GM06990 (cell line): ENCODE data around the gene FEZF2.

Experiments used
- DNase-seq: peaks from one replicate; pipeline ENCODE4 v3.0.0-alpha.2; 2011; ENCODE audit not compliant: insufficient read length; ENCODE audit errors: extremely low read depth
- H3K27me3 ChIP-seq: replicated peaks from 2 replicates; pipeline ENCODE4 v1.6.0; 2011; ENCODE audit warnings: low read length; ENCODE audit not compliant: control insufficient read depth, insufficient read depth
- H3K36me3 ChIP-seq: 2 replicates; pipeline ENCODE4 v1.5.1; 2011; ENCODE audit warnings: low read length; ENCODE audit not compliant: control insufficient read depth, insufficient read depth
- H3K4me3 ChIP-seq: replicated peaks from 2 replicates; pipeline ENCODE4 v1.5.1; 2011; ENCODE audit warnings: low read depth, mild to moderate bottlenecking, control low read depth, low read length
- CTCF ChIP-seq: IDR thresholded peaks from 2 replicates; pipeline ENCODE4 v1.5.1; 2011; ENCODE audit warnings: low read length, control low read depth, mild to moderate bottlenecking, inconsistent platforms; ENCODE audit not compliant: insufficient read depth, poor library complexity, severe bottlenecking

The FEZF2 gene

GRCh38 chr3:62373215-62373614 is at the start of gene FEZF2:
TSS of gene FEZF2 (minus strand) at chr3:62373550. CDS start at chr3:62372868, 682 bp downstream.
- no peaks in the 10 kb centered on the region; the same call in none of the 2 replicates for H3K27me3 ChIP-seq
- no peaks in the 10 kb centered on the region for H3K36me3 ChIP-seq
- TF ChIP-seq CTCF: no peak
- no peak within 1 kb of the TSS for H3K4me3 ChIP-seq
- DNase-seq: no peak

- Histone ChIP-seq H3K36me3 (no peaks in the 10 kb centered on the region), H3K27me3 (no peaks in the 10 kb centered on the region), H3K4me3 (no peak overlapping the region)
- TF ChIP-seq CTCF: no peak
- DNase-seq: no peak
Measured at GRCh38 chr3:62421207-62421606, 47.9 kb upstream of the FEZF2 start.

- no peak for DNase-seq
- Histone ChIP-seq H3K27me3 (no peaks in the 10 kb centered on the region; the same call in 1 of the 2 replicates), H3K36me3 (no peaks in the 10 kb centered on the region), H3K4me3 (no peak overlapping the region)
- TF ChIP-seq CTCF: no peak
Measured at GRCh38 chr3:62416144-62416543, 42.8 kb upstream of the FEZF2 start.

- H3K4me3 ChIP-seq: no peak overlapping the region
- DNase-seq: no peak
- TF ChIP-seq CTCF: no peak
- H3K27me3 ChIP-seq: no peaks in the 10 kb centered on the region; the same call in 1 of the 2 replicates
- H3K36me3 ChIP-seq: no peaks in the 10 kb centered on the region
Measured at GRCh38 chr3:62415312-62415801, 42.0 kb upstream of the FEZF2 start.

GRCh38 chr3:62414786-62415185 is 41.4 kb upstream of the FEZF2 start:
- no peaks in the 10 kb centered on the region; the same call in 1 of the 2 replicates for H3K27me3 ChIP-seq
- DNase-seq: no peak
- H3K4me3 ChIP-seq: no peak overlapping the region
- no peak for TF ChIP-seq CTCF
- H3K36me3 ChIP-seq: no peaks in the 10 kb centered on the region

GRCh38 chr3:62413687-62414086 is 40.3 kb upstream of the FEZF2 start:
- no peak for TF ChIP-seq CTCF
- no peaks in the 10 kb centered on the region for H3K36me3 ChIP-seq
- DNase-seq: no peak
- H3K27me3 ChIP-seq: no peaks in the 10 kb centered on the region; the same call in 1 of the 2 replicates
- no peak overlapping the region for H3K4me3 ChIP-seq
